Astrocyte of the cerebellum (primary cell): ENCODE results near the gene PLXND1.

Experiments used
- DNase-seq: peaks from one replicate; pipeline ENCODE4 v3.0.0-alpha.2; 2011; ENCODE audit warnings: low read depth
- H3K4me3 ChIP-seq: 2 replicates; pipeline ENCODE4 v1.5.1; 2011; ENCODE audit warnings: mild to moderate bottlenecking, low read depth, low read length, moderate library complexity
- in situ Hi-C: cut with HindIII; loops from 2 replicates; pipeline ENCODE4 v1.10.0; 2017; ENCODE audit warnings: low sequenced_read_pairs
- TF ChIP-seq, protein P1 (sequence below): IDR thresholded peaks from 2 replicates; pipeline ENCODE4 v1.5.1; 2012; ENCODE audit warnings: low read length, low read depth, moderate library complexity, mild to moderate bottlenecking; ENCODE audit errors: missing control alignments

The PLXND1 gene

DNA sequence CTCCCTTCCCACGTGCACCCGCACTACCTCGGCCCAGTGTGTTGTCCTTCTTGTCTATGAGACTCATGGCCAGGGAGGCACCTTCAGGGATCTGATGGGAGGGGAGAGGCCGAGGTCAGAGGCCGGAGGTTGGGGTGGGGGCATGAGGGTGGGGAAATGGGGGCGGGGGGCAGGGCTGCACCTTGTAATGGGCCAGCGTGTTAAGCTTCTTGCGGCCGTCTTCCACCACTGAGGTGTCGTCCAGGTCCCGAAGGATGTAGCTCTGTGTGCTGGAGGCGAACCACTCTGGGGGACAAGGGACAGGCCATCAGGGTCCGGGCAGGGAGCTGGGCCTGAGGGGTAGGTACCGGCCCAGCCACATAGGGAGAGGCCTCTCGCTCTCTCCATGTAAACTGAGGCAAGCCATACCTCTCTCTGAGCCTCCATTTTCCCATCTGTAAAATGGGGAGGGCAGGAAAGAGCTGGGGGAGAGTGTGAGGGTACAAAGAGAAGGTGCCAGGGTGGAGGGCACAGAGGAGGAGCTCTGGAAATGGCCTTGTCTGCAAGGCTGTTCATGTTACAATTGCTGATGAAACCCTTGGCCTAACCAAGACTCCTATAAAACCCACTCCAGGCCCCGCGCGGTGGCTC lies 44.7 kb downstream of the PLXND1 start:
- no peak for DNase-seq
- TF ChIP-seq, protein P1, sequence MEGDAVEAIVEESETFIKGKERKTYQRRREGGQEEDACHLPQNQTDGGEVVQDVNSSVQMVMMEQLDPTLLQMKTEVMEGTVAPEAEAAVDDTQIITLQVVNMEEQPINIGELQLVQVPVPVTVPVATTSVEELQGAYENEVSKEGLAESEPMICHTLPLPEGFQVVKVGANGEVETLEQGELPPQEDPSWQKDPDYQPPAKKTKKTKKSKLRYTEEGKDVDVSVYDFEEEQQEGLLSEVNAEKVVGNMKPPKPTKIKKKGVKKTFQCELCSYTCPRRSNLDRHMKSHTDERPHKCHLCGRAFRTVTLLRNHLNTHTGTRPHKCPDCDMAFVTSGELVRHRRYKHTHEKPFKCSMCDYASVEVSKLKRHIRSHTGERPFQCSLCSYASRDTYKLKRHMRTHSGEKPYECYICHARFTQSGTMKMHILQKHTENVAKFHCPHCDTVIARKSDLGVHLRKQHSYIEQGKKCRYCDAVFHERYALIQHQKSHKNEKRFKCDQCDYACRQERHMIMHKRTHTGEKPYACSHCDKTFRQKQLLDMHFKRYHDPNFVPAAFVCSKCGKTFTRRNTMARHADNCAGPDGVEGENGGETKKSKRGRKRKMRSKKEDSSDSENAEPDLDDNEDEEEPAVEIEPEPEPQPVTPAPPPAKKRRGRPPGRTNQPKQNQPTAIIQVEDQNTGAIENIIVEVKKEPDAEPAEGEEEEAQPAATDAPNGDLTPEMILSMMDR = no peak
- H3K4me3 ChIP-seq = no peak overlapping the region
- in situ Hi-C loops = no loop called here

DNA sequence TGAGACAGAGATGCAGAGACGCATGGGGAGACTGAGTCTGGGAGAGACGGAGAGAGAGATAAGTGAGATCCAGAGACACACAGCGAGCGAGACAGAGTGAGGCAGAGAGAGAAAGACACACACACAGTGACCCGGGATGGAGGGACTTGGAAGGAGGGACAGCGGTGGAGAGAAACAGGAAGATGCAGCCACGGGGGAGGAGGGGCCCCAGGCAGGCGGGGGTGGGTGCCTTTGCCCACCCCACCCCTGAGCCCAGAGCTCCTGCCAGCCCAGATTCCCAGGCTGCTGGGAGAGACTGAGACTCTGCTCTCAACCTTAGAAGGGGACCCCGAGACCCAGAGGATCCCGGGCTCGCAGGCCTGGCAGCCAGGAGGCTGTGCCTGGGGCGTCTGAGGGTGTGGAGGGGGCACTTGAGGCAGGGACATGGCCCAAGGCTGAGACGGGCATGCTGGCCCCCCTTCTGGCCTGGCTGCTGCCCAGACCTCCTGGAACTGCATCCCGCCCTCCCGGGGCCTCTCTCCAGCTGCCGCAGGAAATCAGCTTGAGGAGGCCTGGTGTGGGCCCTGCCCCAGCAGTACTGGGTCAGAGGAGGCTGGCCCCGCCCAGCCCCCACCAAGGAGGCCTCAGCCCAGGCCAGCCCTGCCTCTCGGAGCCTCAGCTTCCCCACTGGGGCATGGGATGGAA lies 45.4 kb downstream of the PLXND1 start:
- no peak overlapping the region for H3K4me3 ChIP-seq

DNA sequence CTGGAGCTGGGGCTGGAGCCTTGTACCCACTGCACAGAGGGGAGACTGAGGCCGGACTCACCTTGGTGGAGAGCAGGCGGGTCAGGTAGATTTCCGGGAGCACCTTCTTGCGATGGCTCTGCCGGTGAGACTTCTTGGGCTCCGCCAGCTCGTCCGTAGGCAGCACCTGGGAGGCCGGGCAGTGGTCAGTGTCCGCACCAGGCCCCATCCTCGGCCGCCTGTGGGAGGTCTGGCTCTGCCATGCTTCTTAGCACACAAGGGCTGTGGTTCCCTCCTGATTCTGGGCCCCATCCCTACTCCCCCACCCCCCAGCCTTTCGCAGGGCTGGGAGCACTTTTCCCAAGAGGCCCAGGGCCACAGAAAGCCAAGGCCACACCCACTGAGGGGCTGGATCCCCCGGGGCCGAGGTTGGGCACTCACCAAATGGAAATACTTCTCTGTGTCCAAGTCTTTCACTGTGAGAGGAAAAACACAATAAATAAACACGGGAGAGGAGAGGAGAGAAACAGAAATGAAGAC lies 46.1 kb downstream of the PLXND1 start:
- DNase-seq = no peak
- H3K4me3 ChIP-seq = no peak overlapping the region
- TF ChIP-seq, protein P1 = no peak
- in situ Hi-C loops = no loop called here

More for the DNA sequence above, 45.4 kb downstream of the PLXND1 start:
- in situ Hi-C loops = no loop called here
- peak; percentile 9 for DNase-seq
- TF ChIP-seq, protein P1 = no peak

DNA sequence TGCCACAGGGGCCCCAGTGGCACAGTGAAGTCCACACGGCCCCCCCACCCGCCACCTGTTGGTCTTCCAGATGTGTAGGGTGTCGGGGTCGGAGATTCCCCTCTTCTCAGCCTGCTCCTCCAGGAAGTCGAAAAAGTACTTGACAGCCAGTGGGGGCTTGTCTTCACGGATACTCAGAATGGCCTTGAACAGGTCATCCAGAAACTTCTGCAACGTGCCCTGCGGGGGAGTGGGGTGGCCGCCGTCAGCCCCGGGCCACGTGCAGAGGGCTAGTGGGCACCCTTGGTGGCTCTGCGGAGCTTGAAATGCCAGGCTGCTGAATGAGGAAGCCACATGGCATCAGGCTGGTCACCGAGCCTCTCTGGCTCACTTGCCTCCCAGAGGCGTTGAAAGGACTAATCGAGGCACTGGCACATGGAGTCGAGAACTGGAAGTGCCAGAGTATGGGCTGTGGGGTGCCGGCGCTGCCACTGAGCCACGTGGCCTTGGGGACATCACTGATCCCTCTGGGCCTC lies 46.9 kb downstream of the PLXND1 start:
- in situ Hi-C loops = no loop called here
- no peak overlapping the region for H3K4me3 ChIP-seq
- TF ChIP-seq, protein P1 = no peak
- no peak for DNase-seq

DNA sequence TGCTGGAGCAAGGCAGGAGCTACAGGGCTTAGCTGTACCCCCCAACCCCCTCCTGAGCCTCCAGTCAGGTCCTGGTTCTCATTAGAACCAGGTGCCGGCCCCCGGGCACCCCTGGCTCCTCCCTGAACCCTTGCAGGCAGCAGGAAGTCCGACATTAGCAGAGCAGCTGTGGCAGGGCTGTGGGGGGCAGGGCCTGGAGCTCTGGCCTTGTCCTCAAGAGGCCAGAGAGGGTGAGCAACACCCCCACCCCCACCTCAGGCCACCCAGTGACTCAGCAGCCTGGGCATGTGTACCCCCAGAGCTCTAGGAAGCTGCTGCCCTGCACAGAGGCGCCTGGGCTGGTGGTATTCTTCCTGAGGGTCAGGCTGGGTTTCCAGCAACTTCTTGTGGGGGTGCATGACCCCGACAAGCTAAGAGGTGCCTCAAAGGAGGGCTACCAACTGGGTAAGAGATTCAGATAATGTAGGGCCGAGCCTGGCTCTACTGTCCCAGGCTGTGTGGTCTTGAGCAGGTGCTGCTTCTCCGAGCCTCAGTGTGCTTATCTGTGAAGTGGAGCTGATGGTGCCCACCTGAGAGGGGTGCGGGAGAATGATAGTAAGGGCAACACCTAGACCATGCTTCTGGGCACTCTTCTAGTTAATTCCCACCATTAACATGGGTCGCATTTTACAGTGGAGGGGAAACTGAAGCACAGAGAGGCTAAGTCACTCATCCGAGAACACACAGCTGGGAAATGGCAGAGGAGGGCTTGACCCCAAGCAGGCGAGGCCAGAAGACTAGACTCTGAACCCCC lies 47.5 kb downstream of the PLXND1 start:
- H3K4me3 ChIP-seq = no peak overlapping the region
- TF ChIP-seq, protein P1 = no peak
- no peak for DNase-seq
- in situ Hi-C loops = no loop called here

DNA sequence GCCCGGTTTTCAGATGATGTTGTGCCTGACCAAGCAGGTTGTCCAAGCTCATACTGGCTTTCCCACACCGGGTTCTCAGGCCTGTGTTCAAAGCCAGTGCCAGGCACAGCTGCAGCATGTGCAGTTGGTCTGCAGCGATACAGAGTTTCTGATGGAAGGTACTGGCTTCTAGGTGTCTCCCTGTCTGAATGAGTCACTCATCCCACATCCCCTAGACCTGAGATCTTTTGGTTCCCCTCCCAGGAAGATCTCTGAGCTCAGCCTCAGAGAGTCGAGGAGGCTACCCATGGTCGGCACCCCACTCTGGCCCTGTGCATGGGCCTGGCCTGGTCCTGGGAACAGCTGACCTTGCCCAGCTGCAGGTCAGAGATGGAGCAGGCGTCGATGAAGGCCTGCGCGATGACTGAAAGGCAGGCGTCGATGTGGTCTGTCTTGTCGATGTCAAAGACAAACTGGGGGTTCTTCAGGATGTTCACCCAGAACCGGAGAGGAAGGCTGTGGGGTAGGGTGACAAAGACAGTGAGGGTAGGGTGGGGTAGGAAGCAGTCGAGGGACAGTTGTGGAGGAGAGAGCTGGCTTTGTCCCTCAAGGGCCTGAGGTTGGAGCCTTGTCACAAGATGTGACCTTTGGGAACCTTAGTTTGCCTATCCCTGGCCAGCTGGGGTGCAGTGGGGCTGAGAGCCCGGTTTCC lies 48.2 kb downstream of the PLXND1 start:
- in situ Hi-C loops = no loop called here
- TF ChIP-seq, protein P1 = no peak
- DNase-seq = no peak

More for the DNA sequence above, 48.2 kb downstream of the PLXND1 start:
- H3K4me3 ChIP-seq = no peak overlapping the region
